HL-60 (cell line): Measurements from ENCODE around the gene RNF39.

Experiments
- DNase-seq, 2 experiments: peaks; one replicate each; pipeline ENCODE4 v3.0.0-alpha.2; 2010 to 2020; ENCODE audit warnings: low read depth in 1 of 2, low spot score in 1 of 2
- H3K27ac ChIP-seq: fragments of 250-450 bp; sonication (Bioruptor Pico); replicated peaks from 2 replicates; pipeline ENCODE4 v1.5.1; 2020; ENCODE audit warnings: mild to moderate bottlenecking, moderate library complexity
- H3K27me3 ChIP-seq: fragments of 250-450 bp; sonication (Bioruptor Pico); 2 replicates; pipeline ENCODE4 v1.5.1; 2021; ENCODE audit warnings: mild to moderate bottlenecking, moderate library complexity; ENCODE audit not compliant: insufficient read depth, poor library complexity, severe bottlenecking
- H3K4me3 ChIP-seq: replicated peaks from 2 replicates; pipeline ENCODE4 v1.5.1; 2011; ENCODE audit warnings: mild to moderate bottlenecking, control low read depth, low read length; ENCODE audit not compliant: insufficient read depth
- CTCF ChIP-seq: IDR thresholded peaks from one replicate; pipeline ENCODE4 v1.5.1; 2011; ENCODE audit warnings: low read length, control low read depth, inconsistent platforms; ENCODE audit not compliant: insufficient read depth
- GABPA ChIP-seq: IDR thresholded peaks from 2 replicates; pipeline ENCODE4 v1.6.1; 2012; ENCODE audit warnings: low read depth
- POLR2AphosphoS5 ChIP-seq: IDR thresholded peaks from 2 replicates; pipeline ENCODE4 v1.6.1; 2012; ENCODE audit warnings: low read depth
- REST ChIP-seq: IDR thresholded peaks from 2 replicates; pipeline ENCODE4 v1.6.1; 2012; ENCODE audit warnings: low read depth; ENCODE audit not compliant: insufficient replicate concordance
- SPI1 ChIP-seq: IDR thresholded peaks from 2 replicates; pipeline ENCODE4 v1.6.1; 2012; ENCODE audit warnings: low read depth, mild to moderate bottlenecking, borderline replicate concordance

Gene RNF39

GRCh38 chr6:30097902-30098768 is 22.6 kb upstream of the RNF39 start:
- no peak overlapping the region for H3K4me3 ChIP-seq
- peak in 1 of 2 experiments; percentile 14 for DNase-seq
- TF ChIP-seq REST (no peak), CTCF (no peak), POLR2AphosphoS5 (no peak), GABPA (no peak), SPI1 (no peak)
- no peak overlapping the region for H3K27ac ChIP-seq
- peaks cover 52% of the 10 kb centered on the region for H3K27me3 ChIP-seq

GRCh38 chr6:30096829-30097228 is 21.3 kb upstream of the RNF39 start:
- Histone ChIP-seq H3K4me3 (no peak overlapping the region), H3K27ac (no peak overlapping the region), H3K27me3 (peaks cover 56% of the 10 kb centered on the region)
- TF ChIP-seq REST: no peak
- no peak for TF ChIP-seq CTCF
- no peak for TF ChIP-seq SPI1
- DNase-seq: no peak

GRCh38 chr6:30093951-30094661 is 18.5 kb upstream of the RNF39 start:
- peaks cover 41% of the 10 kb centered on the region for H3K27me3 ChIP-seq
- H3K27ac ChIP-seq: no peak overlapping the region
- no peak overlapping the region for H3K4me3 ChIP-seq
- TF ChIP-seq POLR2AphosphoS5: no peak
- no peak for TF ChIP-seq REST
- TF ChIP-seq CTCF: no peak
- TF ChIP-seq SPI1: no peak
- TF ChIP-seq GABPA: no peak
- no peak for DNase-seq
